ENCODE measurements around the gene FOXL3.

GRCh38 chr7:255038-255435 is 34.9 kb upstream of the FOXL3 start:
- TF ChIP-seq NR2C2 (CRISPR knock-in tag; IDR thresholded peaks at IDR 0.05) (no peak), ZNF512 (CRISPR knock-in tag; IDR thresholded peaks at IDR 0.05; ENCODE audit: borderline replicate concordance) (no peak), E2F1 (CRISPR knock-in tag; IDR thresholded peaks at IDR 0.05) (no peak), CTCF (IDR thresholded peaks at IDR 0.05) (no peak), AR (CRISPR knock-in tag; IDR thresholded peaks at IDR 0.05) (no peak), USF2 (CRISPR knock-in tag; IDR thresholded peaks at IDR 0.05) (no peak)
